ENCODE measurements around the gene WHAMM. TPM values are rescaled to one million over a fixed set of nuclear protein-coding genes. Genes with fewer than 3 reads are reported as not detected.
"Not testable (repeated sequence)": the region's sequence is repeated elsewhere in the genome, so short reads cannot be mapped to it uniquely, and the experiment has no call there.

WHAMM gene
- total RNA-seq, 2 donors from 2014 or later: 91.2 to 99.7 TPM

DNA sequence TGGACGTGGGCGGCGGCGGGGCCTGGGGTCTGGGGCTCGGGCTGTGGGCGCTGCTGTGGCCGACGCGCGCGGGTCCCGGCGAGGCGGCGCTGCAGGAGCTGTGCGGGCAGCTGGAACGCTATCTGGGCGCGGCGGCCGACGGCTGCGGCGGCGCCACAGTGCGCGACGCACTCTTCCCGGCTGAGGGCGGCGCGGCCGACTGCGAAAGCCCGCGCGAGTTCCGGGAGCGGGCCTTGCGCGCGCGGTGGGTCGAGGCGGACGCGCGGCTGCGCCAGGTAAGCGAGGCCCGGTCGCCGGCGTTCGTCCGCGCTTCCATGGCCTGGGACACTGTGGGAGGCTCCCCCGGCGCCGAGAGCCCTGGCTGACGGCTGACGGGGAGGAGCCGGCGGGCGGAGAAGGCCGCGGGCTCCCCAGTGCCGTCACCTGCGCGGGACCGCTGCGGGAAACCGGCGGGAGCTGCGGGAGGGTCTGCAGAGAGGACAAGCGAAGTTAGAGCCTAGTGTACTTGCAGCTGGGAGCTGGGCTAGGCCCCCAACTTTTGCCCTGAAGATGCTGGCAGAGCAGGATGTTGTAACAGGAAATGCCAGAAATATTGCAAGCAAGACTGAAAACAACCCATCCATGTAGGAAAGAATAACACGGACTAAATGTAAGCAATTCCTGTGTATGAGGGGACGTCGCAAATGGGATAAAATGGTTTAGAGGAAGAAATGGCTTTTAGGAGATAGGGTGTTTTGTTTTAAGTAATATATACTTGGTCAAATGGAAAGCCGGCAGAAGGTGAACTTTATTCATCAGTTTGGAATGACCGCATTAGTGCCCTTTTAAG is 847 bp downstream of the WHAMM start:
- peak; percentile 11 for ATAC-seq
- peaks cover 34% of the 10 kb centered on the region for H3K4me1 Mint-ChIP-seq

DNA sequence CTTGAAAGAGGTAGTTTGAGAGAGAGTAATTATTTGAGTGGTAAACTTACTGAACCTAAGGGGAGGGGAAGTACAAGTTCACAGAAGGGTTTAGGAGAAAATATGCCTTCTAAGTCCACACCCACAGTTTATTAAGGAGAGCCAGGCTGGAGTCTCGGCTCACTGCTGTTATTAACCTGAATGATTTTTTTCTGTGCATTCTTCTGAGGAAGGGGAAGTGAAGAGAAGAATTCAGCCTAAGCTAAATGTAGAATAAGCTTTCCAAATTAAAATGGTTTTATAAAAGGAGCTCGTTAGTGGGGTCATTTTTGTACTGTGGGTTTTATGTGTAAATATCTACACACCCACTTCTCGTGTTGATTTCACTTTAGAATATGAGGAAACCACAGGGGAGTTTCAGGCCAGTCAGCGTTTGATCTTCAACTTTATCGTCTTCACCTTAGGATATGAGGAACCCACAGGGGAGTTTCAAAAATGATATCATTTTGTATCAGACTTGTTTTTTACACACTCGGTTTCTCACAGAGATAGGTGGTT is 1.5 kb downstream of the WHAMM start:
- Mint-ChIP-seq H3K36me3 (ENCODE audit: low read depth) (peaks cover 3% of the 10 kb centered on the region), H3K27ac (peak overlapping the region; percentile 100), H3K4me1 (peaks cover 39% of the 10 kb centered on the region), H3K27me3 (peaks cover 6% of the 10 kb centered on the region), H3K4me3 (peak overlapping the region; percentile 99)
- H3K9me3 ChIP-seq (ENCODE audit: control insufficient read depth, low read length, poor library complexity, severe bottlenecking): no peaks in the 10 kb centered on the region
- peak in 2 of 3 donors; percentile 34 to 42 for DNase-seq
- ATAC-seq: peak; percentile 30

More for the DNA sequence above, 847 bp downstream of the WHAMM start:
- Mint-ChIP-seq H3K27me3 (peaks cover 6% of the 10 kb centered on the region), H3K27ac (peak overlapping the region; percentile 100), H3K36me3 (ENCODE audit: low read depth) (peaks cover 3% of the 10 kb centered on the region), H3K4me3 (peak overlapping the region; percentile 99)
- peak; percentile 15 to 40 (median 26) for DNase-seq
- no peaks in the 10 kb centered on the region for H3K9me3 ChIP-seq (ENCODE audit: control insufficient read depth, low read length, poor library complexity, severe bottlenecking)

DNA sequence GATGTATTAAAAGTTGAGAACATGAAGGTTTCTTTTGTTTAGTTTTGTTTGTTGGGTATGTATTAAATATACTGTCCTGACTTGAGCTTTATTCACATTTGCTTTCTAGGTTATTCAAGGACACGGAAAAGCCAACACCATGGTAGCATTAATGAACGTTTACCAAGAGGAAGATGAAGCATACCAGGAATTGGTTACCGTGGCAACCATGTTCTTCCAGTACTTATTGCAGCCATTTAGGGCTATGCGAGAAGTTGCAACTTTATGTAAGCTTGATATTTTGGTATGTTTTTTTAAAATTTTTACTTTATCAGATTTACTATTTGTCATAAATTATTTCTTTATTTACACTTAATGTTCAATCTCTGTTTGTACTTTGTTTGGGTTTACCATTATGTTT is 3.6 kb downstream of the WHAMM start:
- DNase-seq (no peak), ATAC-seq (no peak)
- H3K4me1 Mint-ChIP-seq: peaks cover 44% of the 10 kb centered on the region
- peaks cover 10% of the 10 kb centered on the region for H3K36me3 Mint-ChIP-seq (ENCODE audit: low read depth)
- no peaks in the 10 kb centered on the region for H3K9me3 ChIP-seq (ENCODE audit: control insufficient read depth, low read length, poor library complexity, severe bottlenecking)
- peak overlapping the region; percentile 99 for H3K4me3 Mint-ChIP-seq
- no peaks in the 10 kb centered on the region for H3K27me3 Mint-ChIP-seq
- H3K27ac Mint-ChIP-seq: peak overlapping the region; percentile 100

DNA sequence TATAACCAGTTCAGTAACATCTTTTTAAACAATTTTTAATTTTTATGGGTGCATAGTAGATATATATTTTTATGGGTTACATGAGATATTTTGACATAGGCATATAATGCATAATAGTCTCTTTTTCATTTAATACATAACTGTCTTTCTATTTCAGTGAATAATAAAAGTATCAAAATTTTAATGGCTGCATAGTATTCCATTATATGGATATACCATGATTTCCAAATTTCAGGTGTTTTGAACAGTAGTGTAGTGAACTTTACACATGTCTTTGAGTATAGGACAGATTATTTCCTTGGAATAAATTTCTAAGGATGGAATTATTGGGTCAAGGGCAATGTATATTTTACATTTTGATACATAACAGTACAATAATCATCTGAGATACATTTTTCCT is 10.7 kb downstream of the WHAMM start:
- peaks cover 19% of the 10 kb centered on the region for H3K4me1 Mint-ChIP-seq
- no peaks in the 10 kb centered on the region for H3K27me3 Mint-ChIP-seq
- H3K4me3 Mint-ChIP-seq: no peak overlapping the region
- no peak for DNase-seq
- no peaks in the 10 kb centered on the region for H3K9me3 ChIP-seq (ENCODE audit: control insufficient read depth, low read length, poor library complexity, severe bottlenecking)
- H3K27ac Mint-ChIP-seq: peak overlapping the region; percentile 68
- ATAC-seq: no peak
- peaks cover 7% of the 10 kb centered on the region for H3K36me3 Mint-ChIP-seq (ENCODE audit: low read depth)

DNA sequence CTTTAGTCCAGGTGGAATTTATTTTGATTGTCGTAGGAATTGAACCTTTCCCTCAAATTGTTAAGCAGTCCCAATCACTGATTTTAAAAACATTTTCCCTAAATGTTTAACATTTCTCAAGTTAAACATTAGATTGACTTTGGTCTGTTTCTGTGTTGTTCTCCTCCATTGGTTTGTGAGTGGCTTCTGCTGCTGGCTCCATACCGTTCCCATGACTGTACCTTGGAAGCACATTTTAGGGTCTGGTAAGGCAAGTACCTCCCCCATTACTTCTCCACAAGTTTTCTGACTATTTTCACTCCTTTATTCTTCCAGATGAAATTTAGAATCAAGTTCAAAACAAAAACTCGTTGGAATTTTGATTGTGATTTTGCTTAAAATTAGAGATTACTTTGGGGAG is 12.0 kb downstream of the WHAMM start:
- Mint-ChIP-seq H3K27ac (peak overlapping the region; percentile 68), H3K4me1 (peaks cover 15% of the 10 kb centered on the region)
- not testable (repeated sequence) for H3K9me3 ChIP-seq (ENCODE audit: control insufficient read depth, low read length, poor library complexity, severe bottlenecking); H3K36me3 Mint-ChIP-seq (ENCODE audit: low read depth); H3K4me3 Mint-ChIP-seq; ATAC-seq; H3K27me3 Mint-ChIP-seq; DNase-seq

DNA sequence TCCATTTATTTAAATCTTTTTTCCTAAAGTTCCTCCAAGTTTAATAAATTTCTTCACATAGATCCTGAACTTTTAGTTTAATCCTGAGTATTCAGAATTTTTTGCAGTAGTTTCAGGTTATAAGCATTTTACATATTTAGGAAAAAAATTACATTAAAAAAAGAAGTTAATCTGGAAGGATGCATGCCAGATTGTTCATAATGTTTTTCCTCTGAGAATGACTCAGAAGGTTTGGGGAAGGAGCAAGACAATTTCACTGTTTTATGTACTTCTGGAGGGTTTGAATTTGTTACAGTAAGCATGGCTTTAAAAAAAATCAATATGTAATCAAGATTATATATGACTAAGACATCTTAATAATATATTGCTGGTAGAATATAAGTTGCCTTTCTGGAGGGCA is 12.4 kb downstream of the WHAMM start:
- H3K27ac Mint-ChIP-seq: peak overlapping the region; percentile 68
- not testable (repeated sequence) for H3K36me3 Mint-ChIP-seq (ENCODE audit: low read depth); ATAC-seq

DNA sequence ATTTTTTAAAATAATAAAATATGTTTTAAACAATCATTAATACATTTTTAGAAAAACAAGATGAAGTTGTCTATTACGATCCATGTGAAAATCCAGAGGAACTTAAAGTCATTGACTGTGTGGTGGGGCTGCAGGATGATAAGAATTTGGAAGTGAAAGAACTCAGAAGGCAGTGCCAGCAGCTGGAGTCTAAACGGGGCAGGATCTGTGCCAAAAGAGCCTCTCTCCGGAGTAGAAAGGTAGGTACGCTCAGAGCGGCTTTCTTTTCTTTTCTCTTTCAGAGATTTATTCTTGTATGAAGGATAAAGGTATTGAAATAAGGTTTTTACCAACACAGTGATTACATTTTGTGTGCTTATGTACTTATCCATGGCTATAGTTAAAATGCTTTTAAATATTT is 13.6 kb downstream of the WHAMM start:
- ATAC-seq (no peak), DNase-seq (no peak)
- Mint-ChIP-seq H3K27me3 (no peaks in the 10 kb centered on the region), H3K4me3 (no peak overlapping the region), H3K4me1 (peaks cover 8% of the 10 kb centered on the region), H3K36me3 (ENCODE audit: low read depth) (no peaks in the 10 kb centered on the region), H3K27ac (no peak overlapping the region)
- H3K9me3 ChIP-seq (ENCODE audit: control insufficient read depth, low read length, poor library complexity, severe bottlenecking): no peaks in the 10 kb centered on the region

More for the DNA sequence above, 12.4 kb downstream of the WHAMM start:
- not testable (repeated sequence) for H3K4me3 Mint-ChIP-seq; H3K9me3 ChIP-seq (ENCODE audit: control insufficient read depth, low read length, poor library complexity, severe bottlenecking); H3K27me3 Mint-ChIP-seq; DNase-seq
- H3K4me1 Mint-ChIP-seq: peaks cover 11% of the 10 kb centered on the region

DNA sequence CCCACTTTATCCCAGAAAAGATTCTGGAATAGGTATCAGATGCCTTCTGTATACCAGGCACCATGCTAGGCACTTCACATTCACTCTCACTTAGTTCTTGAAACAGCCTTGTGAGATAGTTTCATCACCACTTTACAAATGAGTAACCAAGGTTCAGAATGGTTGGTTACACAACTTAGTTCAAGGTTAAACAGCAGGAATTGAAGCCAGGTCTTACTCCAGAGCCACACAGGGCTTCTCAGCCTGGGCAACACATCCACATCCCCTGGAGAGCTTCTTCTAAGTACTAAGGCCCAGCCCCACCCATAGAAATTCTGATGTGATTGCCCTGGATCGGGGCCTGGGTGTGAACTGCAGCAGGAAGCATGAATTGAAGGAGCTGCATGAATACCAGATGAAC is 18.6 kb downstream of the WHAMM start:
- H3K27ac Mint-ChIP-seq: peak overlapping the region; percentile 82
- no peaks in the 10 kb centered on the region for H3K9me3 ChIP-seq (ENCODE audit: control insufficient read depth, low read length, poor library complexity, severe bottlenecking)
- DNase-seq (no peak), ATAC-seq (peak; percentile 5)
- no peaks in the 10 kb centered on the region for H3K27me3 Mint-ChIP-seq
- H3K4me1 Mint-ChIP-seq: peaks cover 12% of the 10 kb centered on the region
- H3K4me3 Mint-ChIP-seq: peak overlapping the region; percentile 39
- peaks cover 12% of the 10 kb centered on the region for H3K36me3 Mint-ChIP-seq (ENCODE audit: low read depth)

DNA sequence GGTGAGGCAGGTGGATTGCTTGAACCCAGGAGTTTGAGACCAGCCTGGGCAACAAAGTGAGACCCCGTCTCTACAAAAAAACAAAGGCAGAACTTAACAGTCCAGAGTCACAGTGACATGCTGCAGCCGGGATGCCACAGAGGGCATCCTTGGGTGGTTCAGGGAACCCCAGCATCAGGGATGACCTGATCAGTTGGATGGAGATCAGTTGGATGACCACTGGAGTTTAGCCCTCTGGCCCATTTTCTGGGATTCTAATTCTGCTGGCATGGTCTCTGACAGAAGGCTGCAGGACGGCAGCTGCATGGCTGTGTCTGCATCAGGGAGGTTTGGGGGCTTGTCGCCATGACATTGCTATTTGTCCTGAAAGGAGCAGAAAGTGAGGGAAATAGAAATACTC is 19.8 kb downstream of the WHAMM start:
- no peaks in the 10 kb centered on the region for H3K9me3 ChIP-seq (ENCODE audit: control insufficient read depth, low read length, poor library complexity, severe bottlenecking)
- ATAC-seq: peak; percentile 6
- Mint-ChIP-seq H3K4me1 (peaks cover 12% of the 10 kb centered on the region), H3K27me3 (no peaks in the 10 kb centered on the region), H3K36me3 (ENCODE audit: low read depth) (peaks cover 17% of the 10 kb centered on the region), H3K27ac (peak overlapping the region; percentile 82), H3K4me3 (peak overlapping the region; percentile 70)
- DNase-seq: no peak

DNA sequence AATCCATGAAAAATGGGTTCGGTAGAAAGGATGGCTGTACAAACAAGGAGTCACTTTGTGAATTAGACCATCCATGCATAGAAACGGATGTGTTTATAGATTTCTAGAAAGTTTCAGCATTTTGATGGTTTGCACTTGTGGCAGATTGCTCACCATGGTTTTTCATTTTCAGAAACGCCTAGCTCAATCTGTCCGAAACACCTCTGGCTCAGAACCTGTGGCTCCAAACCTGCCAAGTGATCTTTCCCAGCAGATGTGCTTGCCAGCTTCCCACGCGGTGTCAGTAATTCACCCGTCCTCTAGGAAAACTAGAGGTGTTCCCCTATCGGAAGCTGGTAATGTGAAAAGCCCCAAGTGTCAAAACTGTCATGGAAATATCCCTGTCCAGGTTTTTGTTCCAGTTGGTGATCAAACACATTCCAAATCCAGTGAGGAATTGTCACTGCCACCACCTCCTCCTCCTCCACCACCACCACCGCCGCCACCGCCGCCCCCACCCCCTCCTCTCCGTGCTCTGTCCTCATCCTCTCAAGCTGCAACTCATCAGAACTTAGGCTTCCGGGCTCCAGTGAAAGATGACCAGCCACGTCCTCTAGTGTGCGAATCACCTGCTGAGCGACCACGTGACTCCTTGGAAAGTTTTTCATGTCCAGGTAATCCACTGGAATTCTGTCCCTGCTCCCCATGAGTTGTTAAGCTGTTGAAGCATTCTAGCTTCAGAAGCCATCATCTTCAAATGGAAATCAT is 21.2 kb downstream of the WHAMM start:
- DNase-seq (no peak), ATAC-seq (no peak)
- H3K27me3 Mint-ChIP-seq: no peaks in the 10 kb centered on the region
- H3K4me3 Mint-ChIP-seq: no peak overlapping the region
- H3K36me3 Mint-ChIP-seq (ENCODE audit: low read depth): peaks cover 17% of the 10 kb centered on the region
- H3K27ac Mint-ChIP-seq: peak overlapping the region; percentile 79
- H3K4me1 Mint-ChIP-seq: peaks cover 12% of the 10 kb centered on the region
- H3K9me3 ChIP-seq (ENCODE audit: control insufficient read depth, low read length, poor library complexity, severe bottlenecking): no peaks in the 10 kb centered on the region

DNA sequence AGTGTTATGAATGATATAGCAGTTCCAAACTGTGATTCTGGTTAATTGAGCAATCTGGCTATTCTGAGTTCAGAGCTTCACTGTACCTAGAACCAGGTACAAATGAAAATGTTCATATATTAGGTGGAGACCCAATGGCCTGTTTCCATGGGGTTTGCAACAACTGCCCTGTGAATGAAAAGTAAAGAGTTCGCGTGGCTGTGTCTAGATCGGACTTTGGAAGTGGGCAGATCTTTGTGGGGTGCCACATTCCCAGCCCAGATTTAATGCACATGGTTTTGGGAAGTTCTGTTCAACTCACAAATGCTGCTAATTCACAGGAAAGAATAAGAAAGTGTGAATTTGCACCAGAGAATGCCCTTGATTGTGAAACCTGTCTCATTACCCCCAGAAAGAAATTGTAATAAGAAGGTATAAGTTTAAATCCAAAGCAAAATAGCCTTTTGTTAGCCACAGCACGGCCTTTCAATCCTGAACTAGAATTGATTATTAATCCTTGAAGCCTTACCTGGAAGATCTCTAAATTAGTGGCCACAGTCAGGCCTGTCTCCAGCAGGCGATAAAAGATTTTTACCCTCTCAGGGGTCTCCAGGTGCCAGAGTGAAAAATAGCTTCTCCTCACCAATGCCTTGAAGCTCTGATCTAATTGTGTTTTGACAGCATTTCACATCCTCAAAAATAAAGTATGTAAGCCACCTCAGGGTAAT is 22.6 kb downstream of the WHAMM start:
- DNase-seq (no peak), ATAC-seq (no peak)
- H3K9me3 ChIP-seq (ENCODE audit: control insufficient read depth, low read length, poor library complexity, severe bottlenecking): no peaks in the 10 kb centered on the region
- Mint-ChIP-seq H3K36me3 (ENCODE audit: low read depth) (peaks cover 23% of the 10 kb centered on the region), H3K4me1 (peaks cover 9% of the 10 kb centered on the region), H3K27ac (peak overlapping the region; percentile 79), H3K4me3 (no peak overlapping the region), H3K27me3 (no peaks in the 10 kb centered on the region)

DNA sequence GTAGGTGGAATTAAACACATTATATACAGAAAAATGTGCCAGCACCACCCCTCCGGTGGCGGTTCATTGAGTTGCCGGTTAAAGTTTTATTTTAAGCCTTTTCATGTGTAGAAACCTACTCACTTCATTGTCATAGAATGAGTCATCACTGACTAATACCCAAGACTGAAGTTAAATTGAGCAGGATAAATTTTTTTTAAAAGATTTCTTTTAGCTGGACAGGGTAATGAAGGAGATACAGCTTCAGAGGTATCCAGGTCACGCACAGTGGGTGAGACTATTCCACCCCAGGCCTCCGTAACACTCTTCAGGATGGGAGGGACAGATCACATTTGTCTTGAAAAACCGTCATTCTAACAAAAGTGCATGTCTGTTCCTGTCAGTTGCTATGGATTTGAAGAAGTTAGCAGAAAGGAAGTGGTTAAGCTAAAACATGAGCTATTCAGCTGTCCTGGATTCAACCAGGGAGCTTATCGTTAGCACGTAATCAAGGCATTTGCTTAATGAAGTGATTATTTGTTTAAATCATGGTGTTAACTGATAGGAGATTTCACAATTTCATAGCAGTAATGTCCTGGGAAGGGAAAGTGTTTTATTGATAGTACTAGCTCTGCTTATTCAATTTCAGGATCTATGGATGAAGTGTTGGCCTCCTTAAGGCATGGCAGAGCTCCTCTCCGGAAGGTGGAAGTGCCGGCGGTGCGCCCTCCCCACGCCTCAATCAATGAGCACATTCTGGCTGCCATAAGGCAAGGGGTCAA is 23.4 kb downstream of the WHAMM start:
- Mint-ChIP-seq H3K4me3 (peak overlapping the region; percentile 53), H3K27me3 (no peaks in the 10 kb centered on the region), H3K4me1 (peaks cover 11% of the 10 kb centered on the region), H3K27ac (peak overlapping the region; percentile 79), H3K36me3 (ENCODE audit: low read depth) (peaks cover 23% of the 10 kb centered on the region)
- DNase-seq: no peak
- peak; percentile 13 for ATAC-seq
- no peaks in the 10 kb centered on the region for H3K9me3 ChIP-seq (ENCODE audit: control insufficient read depth, low read length, poor library complexity, severe bottlenecking)

Data from T-helper 17 cell (primary cell).